ENCODE measurements around the gene SLX4IP.

The SLX4IP gene

GRCh38 chr20:10542442-10542841 is 107.3 kb downstream of the SLX4IP start:
- Histone ChIP-seq H3K79me2 (ENCODE audit: insufficient read depth, low read depth) (no peaks in the 10 kb centered on the region), H3K9ac (no peak overlapping the region), H3K36me3 (ENCODE audit: insufficient read depth) (no peaks in the 10 kb centered on the region), H2AFZ (ENCODE audit: low read depth) (no peak overlapping the region), H3K4me1 (ENCODE audit: low read depth, poor library complexity, severe bottlenecking) (no peaks in the 10 kb centered on the region), H3K27ac (no peak overlapping the region), H4K20me1 (ENCODE audit: insufficient read depth) (no peaks in the 10 kb centered on the region), H3K27me3 (ENCODE audit: insufficient read depth, low read depth) (no peaks in the 10 kb centered on the region), H3K4me2 (no peak overlapping the region), H3K4me3 (IDR thresholded peaks at IDR 0.05; ENCODE audit: insufficient read depth, low read depth, low read length) (no peak overlapping the region)
- no peak for TF ChIP-seq CTCF (conservative IDR thresholded peaks at IDR 0.05; ENCODE audit: low read depth, low read length)

- H3K27me3 ChIP-seq (ENCODE audit: insufficient read depth, low read depth): no peaks in the 10 kb centered on the region
- H3K4me3 ChIP-seq (IDR thresholded peaks at IDR 0.05; ENCODE audit: insufficient read depth, low read depth, low read length): no peak overlapping the region
- no peaks in the 10 kb centered on the region for H4K20me1 ChIP-seq (ENCODE audit: insufficient read depth)
- no peak overlapping the region for H3K4me2 ChIP-seq
- H3K9ac ChIP-seq: no peak overlapping the region
- no peaks in the 10 kb centered on the region for H3K79me2 ChIP-seq (ENCODE audit: insufficient read depth, low read depth)
- no peaks in the 10 kb centered on the region for H3K4me1 ChIP-seq (ENCODE audit: low read depth, poor library complexity, severe bottlenecking)
- TF ChIP-seq CTCF (conservative IDR thresholded peaks at IDR 0.05; ENCODE audit: low read depth, low read length): no peak
- no peak overlapping the region for H3K27ac ChIP-seq
- H2AFZ ChIP-seq (ENCODE audit: low read depth): no peak overlapping the region
- H3K36me3 ChIP-seq (ENCODE audit: insufficient read depth): no peaks in the 10 kb centered on the region
Measured at GRCh38 chr20:10543480-10543879, 108.4 kb downstream of the SLX4IP start.

- H3K27me3 ChIP-seq (ENCODE audit: insufficient read depth, low read depth): no peaks in the 10 kb centered on the region
- no peaks in the 10 kb centered on the region for H3K79me2 ChIP-seq (ENCODE audit: insufficient read depth, low read depth)
- H3K27ac ChIP-seq: no peak overlapping the region
- H3K9ac ChIP-seq: no peak overlapping the region
- no peak overlapping the region for H3K4me2 ChIP-seq
- no peaks in the 10 kb centered on the region for H3K36me3 ChIP-seq (ENCODE audit: insufficient read depth)
- no peaks in the 10 kb centered on the region for H4K20me1 ChIP-seq (ENCODE audit: insufficient read depth)
- peaks cover 6% of the 10 kb centered on the region for H3K4me1 ChIP-seq (ENCODE audit: low read depth, poor library complexity, severe bottlenecking)
- H2AFZ ChIP-seq (ENCODE audit: low read depth): no peak overlapping the region
- TF ChIP-seq CTCF (conservative IDR thresholded peaks at IDR 0.05; ENCODE audit: low read depth, low read length): no peak
- H3K4me3 ChIP-seq (IDR thresholded peaks at IDR 0.05; ENCODE audit: insufficient read depth, low read depth, low read length): no peak overlapping the region
Measured at GRCh38 chr20:10547276-10548114, 112.4 kb downstream of the SLX4IP start.

DNA sequence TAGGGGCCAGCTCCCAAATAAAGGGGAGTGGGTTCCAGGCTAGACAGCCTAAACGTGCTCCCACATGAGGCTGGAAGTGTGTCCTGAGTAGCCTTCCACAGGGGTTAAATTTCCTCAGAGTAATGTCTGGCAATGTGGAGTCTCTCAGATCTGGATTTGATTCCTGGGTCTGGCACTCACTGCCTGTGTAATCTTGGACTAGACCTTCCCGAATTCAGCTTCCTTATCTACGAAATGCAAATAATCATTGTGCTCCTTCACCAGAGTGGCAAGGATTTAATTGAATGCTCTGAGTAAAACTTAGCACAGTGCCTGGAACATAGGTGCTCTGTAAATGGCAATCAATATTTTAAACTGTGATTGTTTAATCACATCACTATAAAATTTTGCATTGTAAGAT is 114.4 kb downstream of the SLX4IP start:
- TF ChIP-seq CTCF (conservative IDR thresholded peaks at IDR 0.05; ENCODE audit: low read depth, low read length): no peak
- no peaks in the 10 kb centered on the region for H3K79me2 ChIP-seq (ENCODE audit: insufficient read depth, low read depth)
- H3K27ac ChIP-seq: no peak overlapping the region
- no peaks in the 10 kb centered on the region for H4K20me1 ChIP-seq (ENCODE audit: insufficient read depth)
- no peak overlapping the region for H3K4me2 ChIP-seq
- H2AFZ ChIP-seq (ENCODE audit: low read depth): no peak overlapping the region
- no peaks in the 10 kb centered on the region for H3K36me3 ChIP-seq (ENCODE audit: insufficient read depth)
- H3K27me3 ChIP-seq (ENCODE audit: insufficient read depth, low read depth): no peaks in the 10 kb centered on the region
- peaks cover 7% of the 10 kb centered on the region for H3K4me1 ChIP-seq (ENCODE audit: low read depth, poor library complexity, severe bottlenecking)
- H3K9ac ChIP-seq: no peak overlapping the region
- no peak overlapping the region for H3K4me3 ChIP-seq (IDR thresholded peaks at IDR 0.05; ENCODE audit: insufficient read depth, low read depth, low read length)

All from KMS-11 (cell line).